HepG2 (cell line): ENCODE data around the gene SLC2A10. TPM values are rescaled to one million over a fixed set of nuclear protein-coding genes. Genes with fewer than 3 reads are reported as not detected.

ENCODE experiments used
- CBFB ChIP-seq: sonication (generic); formaldehyde crosslinking; IDR thresholded peaks from 2 replicates; pipeline ENCODE4 v1.4.0; 2020; ENCODE audit warnings: missing genetic modification reagents
- HMG20A ChIP-seq: IDR thresholded peaks from 2 replicates; pipeline ENCODE4 v1.6.1; 2016; ENCODE audit warnings: borderline replicate concordance
- KDM6A ChIP-seq: IDR thresholded peaks from 2 replicates; pipeline ENCODE4 v1.6.1; 2016; ENCODE audit warnings: low read depth
- PAWR ChIP-seq: sonication (generic); formaldehyde crosslinking; IDR thresholded peaks from 2 replicates; pipeline ENCODE4 v1.4.0; 2020; ENCODE audit warnings: missing genetic modification reagents, mild to moderate bottlenecking, borderline replicate concordance
- SMYD3 ChIP-seq: sonication (generic); formaldehyde crosslinking; IDR thresholded peaks from 2 replicates; pipeline ENCODE4 v1.8.1; 2023; ENCODE audit warnings: mild to moderate bottlenecking, missing genetic modification reagents
- TEAD2 ChIP-seq: sonication (generic); formaldehyde crosslinking; IDR thresholded peaks from 2 replicates; pipeline ENCODE4 v1.9.0; 2021; ENCODE audit warnings: missing genetic modification reagents
- ZNF574 ChIP-seq: sonication (generic); formaldehyde crosslinking; IDR thresholded peaks from 2 replicates; pipeline ENCODE4 v1.4.0; 2020; ENCODE audit warnings: missing genetic modification reagents
- ZZZ3 ChIP-seq: sonication (generic); formaldehyde crosslinking; IDR thresholded peaks from 2 replicates; pipeline ENCODE4 v1.4.0; 2020; ENCODE audit warnings: missing genetic modification reagents, mild to moderate bottlenecking, borderline replicate concordance
- polyA plus RNA-seq, 8 experiments: library from polyadenylated mRNA; depleted of rRNA in 3 of 8; stranded (reverse) in 7 of 8; unstranded in 1 of 8; fragments of >200 nt; fragmentation: Illumina TruSeq in 4 of 8; extraction: Trizol in 4 of 8; gene quantifications; 2 replicates each; pipeline versions ENCODE4 v1.2.1 to v1.2.3, GENCODE V29; 2011 to 2016; ENCODE audit warnings: low read depth in 4 of 8, missing spikeins in 1 of 8, mixed read lengths in 1 of 8; ENCODE audit not compliant: insufficient read depth in 1 of 8
- total RNA-seq, 5 experiments: library from RNA; depleted of rRNA; stranded (reverse); fragments of >200 nt; fragmentation: Illumina TruSeq; extraction: Trizol; gene quantifications; 2 replicates each; pipeline ENCODE4 v1.2.3, GENCODE V29; 2016; ENCODE audit warnings: low read depth in 1 of 5
- TF ChIP-seq, protein P1 (sequence below): IDR thresholded peaks from 2 replicates; pipeline ENCODE4 v1.6.1; 2016; ENCODE audit warnings: low read depth, missing genetic modification reagents, missing compliant biosample characterization
- TF ChIP-seq, protein P2 (sequence below): sonication (generic); formaldehyde crosslinking; IDR thresholded peaks from 2 replicates; pipeline ENCODE4 v1.4.0; 2020; ENCODE audit warnings: missing genetic modification reagents, mild to moderate bottlenecking, borderline replicate concordance
- TF ChIP-seq, protein P3 (sequence below): sonication (generic); formaldehyde crosslinking; IDR thresholded peaks from 2 replicates; pipeline ENCODE4 v1.5.0; 2020; ENCODE audit warnings: missing genetic modification reagents, mild to moderate bottlenecking, borderline replicate concordance
- TF ChIP-seq, protein P4 (sequence below): sonication (generic); formaldehyde crosslinking; IDR thresholded peaks from 2 replicates; pipeline ENCODE4 v1.4.0; 2020; ENCODE audit warnings: mild to moderate bottlenecking, missing genetic modification reagents

Gene SLC2A10
- total and polyA plus RNA-seq, 2 of the 13 experiments (the other 11 are each of a cell fraction or from before 2014, with no cell fraction given) = 16.0 to 18.4 TPM

GRCh38 chr20:46699651-46700359 lies 9.6 kb upstream of the SLC2A10 start (continued):
- TF ChIP-seq, protein P1, sequence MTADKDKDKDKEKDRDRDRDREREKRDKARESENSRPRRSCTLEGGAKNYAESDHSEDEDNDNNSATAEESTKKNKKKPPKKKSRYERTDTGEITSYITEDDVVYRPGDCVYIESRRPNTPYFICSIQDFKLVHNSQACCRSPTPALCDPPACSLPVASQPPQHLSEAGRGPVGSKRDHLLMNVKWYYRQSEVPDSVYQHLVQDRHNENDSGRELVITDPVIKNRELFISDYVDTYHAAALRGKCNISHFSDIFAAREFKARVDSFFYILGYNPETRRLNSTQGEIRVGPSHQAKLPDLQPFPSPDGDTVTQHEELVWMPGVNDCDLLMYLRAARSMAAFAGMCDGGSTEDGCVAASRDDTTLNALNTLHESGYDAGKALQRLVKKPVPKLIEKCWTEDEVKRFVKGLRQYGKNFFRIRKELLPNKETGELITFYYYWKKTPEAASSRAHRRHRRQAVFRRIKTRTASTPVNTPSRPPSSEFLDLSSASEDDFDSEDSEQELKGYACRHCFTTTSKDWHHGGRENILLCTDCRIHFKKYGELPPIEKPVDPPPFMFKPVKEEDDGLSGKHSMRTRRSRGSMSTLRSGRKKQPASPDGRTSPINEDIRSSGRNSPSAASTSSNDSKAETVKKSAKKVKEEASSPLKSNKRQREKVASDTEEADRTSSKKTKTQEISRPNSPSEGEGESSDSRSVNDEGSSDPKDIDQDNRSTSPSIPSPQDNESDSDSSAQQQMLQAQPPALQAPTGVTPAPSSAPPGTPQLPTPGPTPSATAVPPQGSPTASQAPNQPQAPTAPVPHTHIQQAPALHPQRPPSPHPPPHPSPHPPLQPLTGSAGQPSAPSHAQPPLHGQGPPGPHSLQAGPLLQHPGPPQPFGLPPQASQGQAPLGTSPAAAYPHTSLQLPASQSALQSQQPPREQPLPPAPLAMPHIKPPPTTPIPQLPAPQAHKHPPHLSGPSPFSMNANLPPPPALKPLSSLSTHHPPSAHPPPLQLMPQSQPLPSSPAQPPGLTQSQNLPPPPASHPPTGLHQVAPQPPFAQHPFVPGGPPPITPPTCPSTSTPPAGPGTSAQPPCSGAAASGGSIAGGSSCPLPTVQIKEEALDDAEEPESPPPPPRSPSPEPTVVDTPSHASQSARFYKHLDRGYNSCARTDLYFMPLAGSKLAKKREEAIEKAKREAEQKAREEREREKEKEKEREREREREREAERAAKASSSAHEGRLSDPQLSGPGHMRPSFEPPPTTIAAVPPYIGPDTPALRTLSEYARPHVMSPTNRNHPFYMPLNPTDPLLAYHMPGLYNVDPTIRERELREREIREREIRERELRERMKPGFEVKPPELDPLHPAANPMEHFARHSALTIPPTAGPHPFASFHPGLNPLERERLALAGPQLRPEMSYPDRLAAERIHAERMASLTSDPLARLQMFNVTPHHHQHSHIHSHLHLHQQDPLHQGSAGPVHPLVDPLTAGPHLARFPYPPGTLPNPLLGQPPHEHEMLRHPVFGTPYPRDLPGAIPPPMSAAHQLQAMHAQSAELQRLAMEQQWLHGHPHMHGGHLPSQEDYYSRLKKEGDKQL (CRISPR knock-in tag) = no peak
- TF ChIP-seq, protein P2, sequence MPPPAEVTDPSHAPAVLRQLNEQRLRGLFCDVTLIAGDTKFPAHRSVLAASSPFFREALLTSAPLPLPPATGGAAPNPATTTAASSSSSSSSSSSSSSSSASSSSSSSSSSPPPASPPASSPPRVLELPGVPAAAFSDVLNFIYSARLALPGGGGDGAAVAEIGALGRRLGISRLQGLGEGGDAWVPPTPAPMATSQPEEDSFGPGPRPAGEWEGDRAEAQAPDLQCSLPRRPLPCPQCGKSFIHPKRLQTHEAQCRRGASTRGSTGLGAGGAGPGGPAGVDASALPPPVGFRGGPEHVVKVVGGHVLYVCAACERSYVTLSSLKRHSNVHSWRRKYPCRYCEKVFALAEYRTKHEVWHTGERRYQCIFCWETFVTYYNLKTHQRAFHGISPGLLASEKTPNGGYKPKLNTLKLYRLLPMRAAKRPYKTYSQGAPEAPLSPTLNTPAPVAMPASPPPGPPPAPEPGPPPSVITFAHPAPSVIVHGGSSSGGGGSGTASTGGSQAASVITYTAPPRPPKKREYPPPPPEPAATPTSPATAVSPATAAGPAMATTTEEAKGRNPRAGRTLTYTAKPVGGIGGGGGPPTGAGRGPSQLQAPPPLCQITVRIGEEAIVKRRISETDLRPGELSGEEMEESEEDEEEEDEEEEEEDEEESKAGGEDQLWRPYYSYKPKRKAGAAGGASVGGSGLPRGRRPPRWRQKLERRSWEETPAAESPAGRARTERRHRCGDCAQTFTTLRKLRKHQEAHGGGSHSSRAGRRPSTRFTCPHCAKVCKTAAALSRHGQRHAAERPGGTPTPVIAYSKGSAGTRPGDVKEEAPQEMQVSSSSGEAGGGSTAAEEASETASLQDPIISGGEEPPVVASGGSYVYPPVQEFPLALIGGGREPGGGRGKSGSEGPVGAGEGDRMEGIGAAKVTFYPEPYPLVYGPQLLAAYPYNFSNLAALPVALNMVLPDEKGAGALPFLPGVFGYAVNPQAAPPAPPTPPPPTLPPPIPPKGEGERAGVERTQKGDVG (CRISPR knock-in tag) = no peak
- TF ChIP-seq ZZZ3 (CRISPR knock-in tag) (no peak), HMG20A (CRISPR knock-in tag) (no peak; the same call in 1 of the 2 replicates), PAWR (no peak), SMYD3 (CRISPR knock-in tag) (no peak), CBFB (CRISPR knock-in tag) (no peak), ZNF574 (CRISPR knock-in tag) (0 out of 2 replicates have a peak, but pooled peaks have one; percentile 38), KDM6A (CRISPR knock-in tag) (no peak), TEAD2 (CRISPR knock-in tag) (no peak)
- TF ChIP-seq, protein P3, sequence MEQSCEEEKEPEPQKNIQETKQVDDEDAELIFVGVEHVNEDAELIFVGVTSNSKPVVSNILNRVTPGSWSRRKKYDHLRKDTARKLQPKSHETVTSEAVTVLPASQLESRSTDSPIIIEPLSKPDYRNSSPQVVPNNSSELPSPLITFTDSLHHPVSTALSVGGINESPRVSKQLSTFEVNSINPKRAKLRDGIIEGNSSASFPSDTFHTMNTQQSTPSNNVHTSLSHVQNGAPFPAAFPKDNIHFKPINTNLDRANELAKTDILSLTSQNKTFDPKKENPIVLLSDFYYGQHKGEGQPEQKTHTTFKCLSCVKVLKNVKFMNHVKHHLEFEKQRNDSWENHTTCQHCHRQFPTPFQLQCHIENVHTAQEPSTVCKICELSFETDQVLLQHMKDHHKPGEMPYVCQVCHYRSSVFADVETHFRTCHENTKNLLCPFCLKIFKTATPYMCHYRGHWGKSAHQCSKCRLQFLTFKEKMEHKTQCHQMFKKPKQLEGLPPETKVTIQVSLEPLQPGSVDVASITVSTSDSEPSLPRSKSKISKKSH = no peak
- TF ChIP-seq, protein P4, sequence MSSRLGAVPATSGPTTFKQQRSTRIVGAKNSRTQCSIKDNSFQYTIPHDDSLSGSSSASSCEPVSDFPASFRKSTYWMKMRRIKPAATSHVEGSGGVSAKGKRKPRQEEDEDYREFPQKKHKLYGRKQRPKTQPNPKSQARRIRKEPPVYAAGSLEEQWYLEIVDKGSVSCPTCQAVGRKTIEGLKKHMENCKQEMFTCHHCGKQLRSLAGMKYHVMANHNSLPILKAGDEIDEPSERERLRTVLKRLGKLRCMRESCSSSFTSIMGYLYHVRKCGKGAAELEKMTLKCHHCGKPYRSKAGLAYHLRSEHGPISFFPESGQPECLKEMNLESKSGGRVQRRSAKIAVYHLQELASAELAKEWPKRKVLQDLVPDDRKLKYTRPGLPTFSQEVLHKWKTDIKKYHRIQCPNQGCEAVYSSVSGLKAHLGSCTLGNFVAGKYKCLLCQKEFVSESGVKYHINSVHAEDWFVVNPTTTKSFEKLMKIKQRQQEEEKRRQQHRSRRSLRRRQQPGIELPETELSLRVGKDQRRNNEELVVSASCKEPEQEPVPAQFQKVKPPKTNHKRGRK = no peak
